Loucy (cell line): Measurements from ENCODE around the gene LEPROT.

ENCODE experiments used
- EZH2phosphoT487 ChIP-seq: fragments of 200-600 bp; IDR thresholded peaks from 2 replicates; pipeline ENCODE4 v1.6.1; 2018; ENCODE audit warnings: antibody characterized with exemption, mild to moderate bottlenecking, moderate library complexity, borderline replicate concordance
- TF ChIP-seq, protein P1 (sequence below): fragments of 200-600 bp; sonication (generic); conservative IDR thresholded peaks from 2 replicates; pipeline ENCODE4 v1.5.1; 2014; ENCODE audit warnings: mild to moderate bottlenecking, antibody characterized with exemption, low read length

DNA sequence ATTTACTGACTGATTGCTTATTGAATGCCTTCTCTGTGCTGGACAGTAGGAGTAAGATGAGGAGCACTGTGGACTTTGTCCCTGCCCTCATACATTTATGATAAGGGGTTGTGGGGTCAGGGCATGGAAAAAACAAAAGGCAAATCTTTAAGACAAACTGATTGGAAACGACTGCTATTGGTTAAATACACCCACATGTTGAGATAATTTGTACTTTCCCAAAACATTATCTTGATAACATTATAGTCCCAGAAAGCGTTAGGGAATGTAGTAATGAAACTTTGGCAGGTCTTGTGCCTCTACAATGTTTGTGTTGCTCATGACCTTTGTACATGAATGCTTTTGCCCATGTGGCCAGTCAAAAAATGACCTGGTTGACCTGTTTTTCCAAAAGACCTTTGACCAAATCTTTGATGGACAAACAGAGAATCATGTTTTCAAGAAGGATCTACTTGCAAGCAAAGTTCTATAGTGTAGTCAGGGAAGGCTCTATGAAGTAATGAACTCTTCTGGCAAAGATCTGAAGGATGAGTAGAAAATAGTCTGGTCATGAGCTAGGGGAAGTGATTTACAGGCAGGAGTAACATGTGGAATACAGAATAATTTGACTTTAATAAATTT, 50.9 kb downstream of the LEPROT start:
- TF ChIP-seq, protein P1, sequence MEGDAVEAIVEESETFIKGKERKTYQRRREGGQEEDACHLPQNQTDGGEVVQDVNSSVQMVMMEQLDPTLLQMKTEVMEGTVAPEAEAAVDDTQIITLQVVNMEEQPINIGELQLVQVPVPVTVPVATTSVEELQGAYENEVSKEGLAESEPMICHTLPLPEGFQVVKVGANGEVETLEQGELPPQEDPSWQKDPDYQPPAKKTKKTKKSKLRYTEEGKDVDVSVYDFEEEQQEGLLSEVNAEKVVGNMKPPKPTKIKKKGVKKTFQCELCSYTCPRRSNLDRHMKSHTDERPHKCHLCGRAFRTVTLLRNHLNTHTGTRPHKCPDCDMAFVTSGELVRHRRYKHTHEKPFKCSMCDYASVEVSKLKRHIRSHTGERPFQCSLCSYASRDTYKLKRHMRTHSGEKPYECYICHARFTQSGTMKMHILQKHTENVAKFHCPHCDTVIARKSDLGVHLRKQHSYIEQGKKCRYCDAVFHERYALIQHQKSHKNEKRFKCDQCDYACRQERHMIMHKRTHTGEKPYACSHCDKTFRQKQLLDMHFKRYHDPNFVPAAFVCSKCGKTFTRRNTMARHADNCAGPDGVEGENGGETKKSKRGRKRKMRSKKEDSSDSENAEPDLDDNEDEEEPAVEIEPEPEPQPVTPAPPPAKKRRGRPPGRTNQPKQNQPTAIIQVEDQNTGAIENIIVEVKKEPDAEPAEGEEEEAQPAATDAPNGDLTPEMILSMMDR = no peak
- TF ChIP-seq EZH2phosphoT487 = no peak
